HG03469 (cell line): ENCODE data around the gene RBM22.

ENCODE experiments used
- ATAC-seq: cut with Tn5 transposase; IDR thresholded peaks from one replicate; pipeline ENCODE4 v1.9.1; 2021; ENCODE audit warnings: mild to moderate bottlenecking, moderate library complexity, moderate number of reproducible peaks; ENCODE audit not compliant: unreplicated experiment

RBM22 gene

DNA sequence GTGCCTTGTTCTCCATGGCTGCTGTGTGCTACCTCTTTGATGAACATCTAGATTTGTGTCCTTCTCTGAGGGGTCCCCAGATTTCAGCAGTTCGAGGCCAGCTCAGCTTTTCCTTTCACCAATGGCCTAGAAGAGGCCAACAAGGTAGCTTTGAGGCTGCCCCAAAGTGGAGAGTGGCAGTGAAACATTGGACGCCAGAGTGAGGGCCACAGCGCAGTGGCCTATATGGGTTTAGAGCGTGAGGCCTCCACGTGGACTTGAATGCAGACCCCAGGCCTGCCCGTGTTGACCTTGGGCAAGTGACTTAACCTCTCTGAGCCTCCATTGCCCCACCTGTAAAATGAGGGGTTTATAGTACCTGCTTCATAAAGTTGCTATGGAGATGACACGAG is 28.0 kb downstream of the RBM22 start:
- ATAC-seq: no peak

GRCh38 chr5:150672237-150672883 is 28.5 kb downstream of the RBM22 start:
- no peak for ATAC-seq

GRCh38 chr5:150671509-150672236 is 29.2 kb downstream of the RBM22 start:
- ATAC-seq: no peak

- ATAC-seq: no peak
Measured at GRCh38 chr5:150670948-150671310, 29.9 kb downstream of the RBM22 start.

GRCh38 chr5:150670275-150670947 is 30.5 kb downstream of the RBM22 start:
- no peak for ATAC-seq

GRCh38 chr5:150665044-150665443 is 35.8 kb downstream of the RBM22 start:
- ATAC-seq: no peak

GRCh38 chr5:150663936-150664335 is 36.9 kb downstream of the RBM22 start:
- no peak for ATAC-seq

GRCh38 chr5:150662731-150663516 is 37.9 kb downstream of the RBM22 start:
- ATAC-seq: no peak

GRCh38 chr5:150661821-150662596 is 38.9 kb downstream of the RBM22 start:
- no peak for ATAC-seq

- no peak for ATAC-seq
Measured at GRCh38 chr5:150661086-150661485, 39.8 kb downstream of the RBM22 start, which contains the start of gene MYOZ3. Gene MYOZ3 (plus strand): TSS chr5:150661251. CDS start chr5:150662942, 1,691 bp downstream.

GRCh38 chr5:150660108-150660831 is 40.6 kb downstream of the RBM22 start:
- no peak for ATAC-seq

GRCh38 chr5:150659360-150660107 is 41.3 kb downstream of the RBM22 start:
- ATAC-seq: no peak

GRCh38 chr5:150658699-150659265 is 42.1 kb downstream of the RBM22 start:
- ATAC-seq: no peak

GRCh38 chr5:150658121-150658520 is 42.7 kb downstream of the RBM22 start:
- no peak for ATAC-seq

- ATAC-seq: no peak
Measured at GRCh38 chr5:150656191-150657132, 44.4 kb downstream of the RBM22 start.

DNA sequence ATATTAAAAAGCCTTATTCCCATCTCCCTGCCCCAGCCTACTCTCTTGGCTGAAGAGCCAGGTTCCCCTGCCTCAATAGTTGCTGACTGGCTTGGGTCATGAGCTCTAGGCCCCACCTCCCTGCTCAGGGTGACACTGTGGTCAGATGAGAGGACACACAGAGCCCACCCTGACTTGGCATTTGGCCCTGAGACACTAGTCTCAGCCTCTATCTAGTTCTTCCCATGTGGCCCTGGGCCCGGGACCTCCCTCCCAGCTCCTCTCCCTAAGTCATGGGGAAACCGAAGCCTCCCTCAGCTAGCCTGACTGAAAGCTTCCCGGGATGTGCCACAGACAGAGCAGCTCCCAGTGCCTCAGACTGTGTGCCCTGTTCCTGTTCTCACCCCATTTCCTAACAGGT is 45.6 kb downstream of the RBM22 start:
- ATAC-seq: no peak

- no peak for ATAC-seq
Measured at GRCh38 chr5:150653762-150654556, 46.9 kb downstream of the RBM22 start.
